COLO829 (cell line): ENCODE results near the gene CYP4F3.
"Not testable (repeated sequence)": the region's sequence is repeated elsewhere in the genome, so short reads cannot be mapped to it uniquely, and the experiment has no call there.

Source experiments
- DNase-seq: peaks from one replicate; pipeline ENCODE4 v3.0.0; 2012; ENCODE audit warnings: low spot score

CYP4F3 gene

DNA sequence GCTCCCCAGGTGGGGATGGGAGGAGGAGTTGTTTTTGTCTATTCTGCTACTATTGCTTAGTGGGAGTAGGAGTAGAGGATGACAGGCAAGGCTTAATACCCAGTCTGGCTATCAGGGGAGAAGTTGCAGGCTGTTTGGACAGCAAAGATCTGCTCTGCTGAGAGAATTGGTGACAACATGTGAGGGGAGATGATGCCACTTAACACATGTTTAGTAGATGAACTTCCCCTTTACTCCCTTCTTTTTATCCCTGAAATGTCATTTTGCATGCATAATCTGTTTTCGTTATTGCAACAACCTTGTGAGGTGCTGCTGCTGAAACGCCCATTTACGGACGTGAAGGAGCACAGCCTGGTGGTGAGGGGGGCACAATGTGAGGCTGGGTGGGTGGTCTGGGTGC, 29.2 kb downstream of the CYP4F3 start:
- no peak for DNase-seq

DNA sequence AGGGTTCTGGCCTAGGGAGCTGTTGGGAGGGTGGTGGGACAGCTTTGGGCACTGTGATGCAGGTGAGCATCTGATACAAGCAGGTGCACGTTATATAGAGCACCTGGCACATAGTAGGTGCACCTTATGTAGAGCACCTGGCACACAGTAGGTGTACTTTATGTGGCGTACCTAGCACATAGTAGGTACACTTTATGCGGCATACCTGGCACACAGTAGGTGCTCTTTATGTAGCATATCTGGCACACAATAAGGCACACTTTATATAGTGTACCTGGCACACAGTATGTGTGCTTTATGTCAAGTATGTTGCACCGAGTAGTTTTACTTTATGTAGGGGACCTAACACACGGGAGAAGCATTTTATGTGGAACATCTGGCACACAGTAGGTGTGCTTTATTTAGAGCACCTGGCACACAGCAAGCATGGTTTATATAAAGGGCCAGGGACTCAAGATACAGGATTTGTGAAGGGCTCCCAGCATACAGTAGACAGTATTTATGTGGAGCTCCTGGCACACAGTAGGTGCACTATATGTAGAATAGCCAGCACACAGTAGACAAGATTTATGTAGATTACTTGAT, 30.6 kb downstream of the CYP4F3 start:
- DNase-seq = no peak

DNA sequence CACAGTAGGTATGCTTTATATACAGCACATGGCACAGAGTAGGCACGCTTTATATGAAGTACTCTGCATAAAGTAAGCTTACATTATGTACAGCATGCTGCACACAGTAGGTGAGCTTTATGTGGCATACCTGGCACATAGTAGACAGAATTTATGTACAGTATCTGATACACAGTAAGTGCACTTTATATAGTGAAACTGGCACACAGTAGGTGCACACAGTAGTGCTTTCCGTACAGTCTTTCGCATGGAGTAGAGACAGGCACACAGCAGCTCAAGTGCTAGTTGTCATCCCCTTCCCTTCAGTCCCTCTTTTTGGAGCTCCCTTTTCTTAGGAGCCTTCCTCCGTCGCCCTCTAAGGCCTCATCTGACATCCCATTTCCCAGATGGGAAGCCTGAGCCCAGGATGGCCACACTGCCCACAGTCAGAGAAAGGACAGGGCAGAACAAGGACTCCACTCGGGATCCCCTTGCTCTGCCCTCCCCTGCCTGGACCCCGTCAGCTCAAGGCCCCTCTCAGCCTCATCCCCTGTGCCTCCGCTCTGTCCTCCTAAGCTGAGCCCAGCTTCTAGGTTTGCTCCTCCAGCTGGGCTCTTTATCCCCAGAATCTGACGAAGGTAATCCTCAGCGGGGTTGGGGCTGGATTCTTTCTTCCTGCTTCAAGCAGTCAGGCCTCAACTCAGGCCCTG, 31.3 kb downstream of the CYP4F3 start:
- DNase-seq = no peak

DNA sequence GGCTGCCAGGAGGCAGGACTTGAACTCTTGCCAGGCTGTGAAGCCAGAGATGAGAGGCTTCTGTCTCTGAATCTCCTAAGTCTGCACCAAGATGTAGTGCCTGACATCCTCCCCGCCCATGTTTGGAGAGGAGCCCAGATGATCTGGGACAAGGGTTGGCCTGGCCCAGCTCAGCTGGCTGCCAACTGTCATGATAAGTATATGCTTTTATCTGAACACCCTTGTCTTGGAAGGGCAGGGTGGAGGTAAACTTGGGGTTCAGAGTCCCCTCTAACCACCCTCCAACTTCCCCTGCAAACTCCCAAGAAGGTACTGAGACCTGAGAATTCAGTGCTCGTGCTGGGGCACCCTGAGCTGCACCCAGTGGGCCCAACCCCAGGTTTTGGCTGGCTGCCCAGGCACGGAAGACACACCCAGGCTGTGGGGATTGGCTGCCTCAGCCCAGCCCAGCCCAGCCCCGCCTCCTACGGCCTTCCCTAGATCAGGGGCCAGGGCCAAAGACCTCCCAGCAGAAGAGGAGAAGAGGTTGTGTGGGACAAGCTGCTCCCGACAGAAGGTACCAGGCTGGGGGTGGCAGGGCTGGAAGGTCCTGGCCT, 32.0 kb downstream of the CYP4F3 start, which contains the start of gene CYP4F12:
Gene CYP4F12, plus strand, starts transcription at position 508 of the 596 bp plus-strand sequence. CDS start 443 bp downstream, outside the sequence.
- no peak for DNase-seq

DNA sequence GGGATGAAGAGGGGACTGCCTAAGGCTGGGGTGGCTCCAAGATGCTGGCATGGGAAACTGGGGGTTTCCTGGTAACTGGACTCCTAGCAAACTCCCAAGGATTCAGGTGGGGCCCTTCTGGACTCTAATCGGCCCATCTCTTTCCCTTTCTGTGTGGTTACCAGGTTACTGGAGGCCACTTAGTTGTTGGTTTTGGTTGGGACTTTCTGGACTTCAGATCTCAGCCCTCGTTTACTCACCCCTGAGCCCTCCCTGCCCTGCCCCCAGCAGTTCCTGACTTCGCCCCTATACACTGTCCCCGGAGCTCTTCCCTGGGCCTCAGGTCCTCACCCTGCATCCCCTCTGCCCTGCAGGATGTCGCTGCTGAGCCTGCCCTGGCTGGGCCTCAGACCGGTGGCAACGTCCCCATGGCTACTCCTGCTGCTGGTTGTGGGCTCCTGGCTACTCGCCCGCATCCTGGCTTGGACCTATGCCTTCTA, 32.5 kb downstream of the CYP4F3 start:
- DNase-seq = no peak

DNA sequence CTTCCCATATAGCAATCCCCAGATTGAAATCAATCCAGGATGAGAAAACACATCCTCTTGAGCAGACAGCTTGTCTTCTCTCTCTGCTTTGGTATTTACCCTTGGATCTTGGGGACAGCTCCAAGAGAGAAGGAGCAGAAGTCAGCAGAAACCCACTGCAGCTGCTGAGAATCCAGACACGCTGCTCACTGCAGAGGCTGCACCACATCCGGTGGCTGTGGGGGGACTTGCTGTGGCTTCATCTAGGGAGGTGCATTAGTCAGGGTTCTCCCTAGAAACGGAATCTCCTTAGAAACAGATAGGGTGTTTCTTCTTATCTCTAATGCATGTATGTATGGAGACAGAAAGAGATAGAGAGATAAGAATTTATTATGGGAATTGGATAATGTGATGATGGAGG, 34.9 kb downstream of the CYP4F3 start:
- no peak for DNase-seq

DNA sequence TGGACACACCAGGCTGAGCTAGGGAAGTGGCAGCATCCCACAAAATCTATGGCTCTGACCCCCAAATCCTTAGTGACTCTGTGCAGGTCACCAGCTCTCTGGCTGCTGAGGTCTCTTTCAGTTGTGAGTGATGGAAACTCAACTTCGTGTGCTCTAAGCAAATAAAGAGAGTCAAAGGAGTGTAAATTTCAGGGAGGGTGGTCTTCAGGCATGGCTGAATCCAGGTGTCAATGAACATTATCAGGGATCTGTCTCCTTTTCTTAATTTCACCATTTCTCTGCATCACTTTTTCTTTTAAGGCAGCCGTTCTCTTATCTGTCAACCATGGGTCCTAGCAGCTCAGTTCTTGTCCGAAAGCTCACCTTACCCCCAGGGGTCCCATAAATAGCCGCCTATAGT, 38.4 kb downstream of the CYP4F3 start:
- DNase-seq = no peak

DNA sequence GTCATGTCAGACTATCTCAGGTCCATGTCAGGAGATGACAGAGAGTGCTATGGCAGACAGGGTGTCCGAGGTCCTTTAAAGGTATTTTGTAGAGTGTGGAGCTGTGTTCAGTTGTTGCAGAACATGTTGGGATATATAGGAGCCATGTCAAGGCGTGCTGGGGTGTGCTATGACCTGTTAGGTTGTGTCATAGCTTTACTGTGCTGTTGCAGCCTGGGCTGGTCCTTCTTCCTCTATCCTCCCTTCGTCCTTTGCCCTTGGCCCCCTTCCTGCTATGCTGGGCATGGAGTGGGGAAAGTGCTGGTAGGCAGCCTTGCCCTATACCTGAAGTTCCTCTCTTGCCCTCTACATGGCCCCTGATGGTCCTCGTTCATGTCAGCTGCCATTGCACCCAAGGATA, 39.2 kb downstream of the CYP4F3 start:
- not testable (repeated sequence) for DNase-seq

DNA sequence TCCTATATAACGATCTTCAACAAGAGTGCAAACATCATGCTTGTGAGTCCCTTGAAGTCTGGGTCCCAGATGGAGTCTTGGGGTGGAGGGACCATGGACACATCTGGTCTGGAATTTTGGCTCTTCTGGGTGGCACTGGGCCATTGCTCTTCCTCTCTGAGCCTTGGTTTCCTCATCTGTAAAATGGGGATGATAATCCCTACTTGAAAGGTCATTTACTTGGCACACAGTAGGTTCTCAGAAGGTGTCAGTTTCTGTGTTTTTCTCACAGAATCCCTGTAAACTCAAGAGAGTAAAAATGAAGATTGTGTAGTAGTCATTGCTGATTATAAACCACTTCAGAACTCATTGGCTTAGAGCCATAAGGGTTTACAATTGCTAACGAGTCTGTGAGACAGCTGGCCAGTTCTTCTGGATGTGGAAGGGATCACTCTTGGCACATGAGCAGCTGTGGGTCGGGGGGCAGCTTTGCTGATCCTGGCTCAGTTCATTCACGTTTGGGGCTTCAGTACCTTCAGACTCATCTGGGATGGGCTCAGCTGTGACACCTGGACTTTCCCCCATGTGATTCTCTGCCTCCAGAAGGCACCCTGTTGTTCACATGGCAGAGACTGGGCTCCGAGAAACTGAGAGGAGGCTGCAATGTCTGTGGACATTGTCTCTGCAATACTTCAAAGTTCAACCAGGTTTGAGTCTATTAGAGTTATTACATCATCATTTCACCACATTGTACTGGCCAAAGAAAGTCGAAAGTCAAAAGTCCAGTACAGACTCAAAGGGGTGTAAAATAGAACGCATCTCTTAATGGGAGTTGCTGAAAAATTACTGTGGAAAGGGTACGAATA, 40.0 kb downstream of the CYP4F3 start:
- no peak for DNase-seq

DNA sequence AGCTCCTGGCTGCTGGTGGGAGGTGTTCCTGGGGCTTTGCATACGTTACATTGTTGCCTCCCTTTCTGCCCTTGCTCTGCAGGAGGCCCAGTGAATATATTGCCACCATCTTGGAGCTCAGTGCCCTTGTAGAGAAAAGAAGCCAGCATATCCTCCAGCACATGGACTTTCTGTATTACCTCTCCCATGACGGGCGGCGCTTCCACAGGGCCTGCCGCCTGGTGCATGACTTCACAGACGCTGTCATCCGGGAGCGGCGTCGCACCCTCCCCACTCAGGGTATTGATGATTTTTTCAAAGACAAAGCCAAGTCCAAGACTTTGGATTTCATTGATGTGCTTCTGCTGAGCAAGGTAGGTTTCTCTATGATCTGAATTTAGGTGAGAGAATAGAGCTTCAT, 42.7 kb downstream of the CYP4F3 start:
- DNase-seq = no peak

DNA sequence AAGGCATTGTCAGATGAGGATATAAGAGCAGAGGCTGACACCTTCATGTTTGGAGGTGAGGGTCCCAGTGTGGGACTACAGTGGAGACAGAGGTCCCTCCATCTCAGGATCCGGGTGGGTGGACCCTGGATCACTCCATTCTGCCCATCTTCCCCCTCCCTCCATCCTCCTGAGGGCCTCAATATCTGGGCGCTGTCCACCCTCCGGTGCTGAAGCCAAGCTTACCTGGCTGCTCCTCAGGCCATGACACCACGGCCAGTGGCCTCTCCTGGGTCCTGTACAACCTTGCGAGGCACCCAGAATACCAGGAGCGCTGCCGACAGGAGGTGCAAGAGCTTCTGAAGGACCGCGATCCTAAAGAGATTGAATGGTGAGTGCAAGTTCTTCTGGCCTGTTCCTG, 44.1 kb downstream of the CYP4F3 start:
- no peak for DNase-seq

DNA sequence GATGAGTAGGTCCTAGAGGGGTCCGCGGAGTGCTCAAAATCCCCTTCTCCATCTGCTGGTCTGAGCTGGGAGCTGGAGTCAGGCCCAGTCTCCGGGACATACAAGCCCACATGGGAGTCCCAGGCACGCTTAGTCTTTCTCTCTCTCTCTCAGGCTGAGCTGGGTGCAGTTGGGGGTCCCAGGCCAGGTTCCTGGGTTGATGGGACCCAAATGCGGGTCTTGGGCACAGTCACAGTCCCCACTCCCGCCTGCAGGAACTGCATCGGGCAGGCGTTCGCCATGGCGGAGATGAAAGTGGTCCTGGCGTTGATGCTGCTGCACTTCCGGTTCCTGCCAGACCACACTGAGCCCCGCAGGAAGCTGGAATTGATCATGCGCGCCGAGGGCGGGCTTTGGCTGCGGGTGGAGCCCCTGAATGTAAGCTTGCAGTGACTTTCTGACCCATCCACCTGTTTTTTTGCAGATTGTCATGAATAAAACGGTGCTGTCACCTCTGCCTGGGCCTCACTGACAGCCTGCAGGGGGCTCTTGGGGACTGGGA, 56.0 kb downstream of the CYP4F3 start:
- no peak for DNase-seq

DNA sequence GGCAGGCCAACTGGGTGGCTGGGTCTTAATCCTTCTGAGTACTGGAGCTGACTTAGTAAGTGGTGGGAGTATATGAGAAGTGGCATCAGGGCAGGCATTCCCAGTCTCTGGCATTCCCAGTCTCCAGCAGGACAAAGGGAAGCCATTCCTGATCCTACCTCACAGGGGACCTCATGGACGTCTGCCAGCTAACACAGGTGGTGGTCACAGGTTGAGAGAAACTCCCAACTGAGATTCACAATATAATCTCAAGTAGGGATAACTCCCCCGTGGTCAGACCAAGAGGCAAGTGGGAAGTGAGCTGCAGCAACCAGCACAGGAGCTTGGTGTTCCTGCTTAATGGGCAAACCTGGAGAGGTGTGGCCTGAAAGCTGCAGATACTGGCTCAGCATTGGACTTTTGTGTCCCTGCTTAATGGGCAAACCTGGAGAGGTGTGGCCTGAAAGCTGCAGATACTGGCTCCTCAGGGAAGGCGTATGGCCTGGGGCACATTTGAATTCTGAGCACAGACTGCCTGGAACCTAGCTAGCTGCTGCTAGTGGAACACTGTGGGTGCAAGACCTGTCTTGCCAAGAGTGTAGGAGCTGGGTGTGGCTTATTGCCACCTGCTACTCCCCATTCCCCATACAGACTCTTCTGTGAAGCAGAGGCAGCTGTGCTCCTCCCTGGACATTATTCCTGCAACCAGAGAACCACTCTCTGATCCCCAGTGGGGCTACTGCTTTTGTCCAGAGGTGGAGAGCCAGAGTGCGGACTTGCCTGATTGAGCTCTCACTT, 61.2 kb downstream of the CYP4F3 start:
- DNase-seq = no peak

DNA sequence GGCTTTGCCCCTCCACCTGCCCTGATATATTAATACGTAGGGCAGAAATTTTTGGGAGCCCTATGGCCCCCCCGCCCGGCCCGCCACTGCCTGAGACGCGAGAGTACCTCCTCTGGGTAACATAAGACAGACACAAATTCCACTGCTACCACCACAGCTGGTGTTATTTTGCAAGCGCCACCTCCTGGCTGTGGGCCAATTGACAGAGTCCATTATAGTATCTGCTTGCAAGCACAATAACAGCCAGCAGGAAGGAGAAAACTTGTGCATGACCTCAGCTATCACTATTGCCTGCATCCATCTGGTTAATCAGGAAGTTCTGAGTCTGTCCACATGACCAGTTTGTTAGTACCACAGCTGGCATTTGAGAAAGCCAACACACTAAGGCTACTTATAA, 61.8 kb downstream of the CYP4F3 start:
- DNase-seq = no peak
